GM21367 (cell line): ENCODE data around the gene FKRP.
"Not testable (repeated sequence)": the region's sequence is repeated elsewhere in the genome, so short reads cannot be mapped to it uniquely, and the experiment has no call there.

Experiments used
- ATAC-seq: cut with Tn5 transposase; IDR thresholded peaks from one replicate; pipeline ENCODE4 v1.9.1; 2021; ENCODE audit not compliant: unreplicated experiment

The FKRP gene, protein sequence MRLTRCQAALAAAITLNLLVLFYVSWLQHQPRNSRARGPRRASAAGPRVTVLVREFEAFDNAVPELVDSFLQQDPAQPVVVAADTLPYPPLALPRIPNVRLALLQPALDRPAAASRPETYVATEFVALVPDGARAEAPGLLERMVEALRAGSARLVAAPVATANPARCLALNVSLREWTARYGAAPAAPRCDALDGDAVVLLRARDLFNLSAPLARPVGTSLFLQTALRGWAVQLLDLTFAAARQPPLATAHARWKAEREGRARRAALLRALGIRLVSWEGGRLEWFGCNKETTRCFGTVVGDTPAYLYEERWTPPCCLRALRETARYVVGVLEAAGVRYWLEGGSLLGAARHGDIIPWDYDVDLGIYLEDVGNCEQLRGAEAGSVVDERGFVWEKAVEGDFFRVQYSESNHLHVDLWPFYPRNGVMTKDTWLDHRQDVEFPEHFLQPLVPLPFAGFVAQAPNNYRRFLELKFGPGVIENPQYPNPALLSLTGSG

GRCh38 chr19:46745521-46746280, at the start of gene FKRP:
FKRP (plus strand) TSS chr19:46746057; CDS start chr19:46755451, 9,394 bp downstream.
- ATAC-seq: no peak

- no peak for ATAC-seq
Observed at GRCh38 chr19:46696866-46697203, 49.0 kb upstream of the FKRP start.

GRCh38 chr19:46697204-46697960, 48.5 kb upstream of the FKRP start:
- ATAC-seq: no peak

GRCh38 chr19:46698395-46699321, 47.2 kb upstream of the FKRP start:
- ATAC-seq: no peak

DNA sequence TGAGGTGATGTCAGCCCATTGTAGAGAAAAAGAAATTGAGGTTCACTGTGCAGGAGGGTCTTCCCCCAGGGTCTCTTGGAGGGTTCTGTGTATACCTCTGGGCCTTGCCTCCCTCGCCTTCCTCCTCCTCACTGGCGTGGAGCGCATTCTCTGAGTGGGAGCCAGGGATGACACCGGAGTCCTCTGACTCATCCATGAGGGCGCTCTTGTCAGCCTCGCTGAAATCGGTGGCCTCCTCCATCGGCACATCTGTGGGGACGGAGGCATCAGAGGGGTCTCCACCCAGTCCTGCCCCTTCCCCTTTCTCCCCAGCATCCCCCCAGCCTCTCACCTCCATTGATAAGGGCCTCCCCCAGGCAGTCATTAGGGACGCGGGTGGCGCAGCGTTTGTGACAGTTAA, 45.2 kb upstream of the FKRP start:
- no peak for ATAC-seq

GRCh38 chr19:46704379-46705076, 41.3 kb upstream of the FKRP start:
- ATAC-seq: no peak

GRCh38 chr19:46710687-46711086, 35.2 kb upstream of the FKRP start:
- ATAC-seq: no peak

DNA sequence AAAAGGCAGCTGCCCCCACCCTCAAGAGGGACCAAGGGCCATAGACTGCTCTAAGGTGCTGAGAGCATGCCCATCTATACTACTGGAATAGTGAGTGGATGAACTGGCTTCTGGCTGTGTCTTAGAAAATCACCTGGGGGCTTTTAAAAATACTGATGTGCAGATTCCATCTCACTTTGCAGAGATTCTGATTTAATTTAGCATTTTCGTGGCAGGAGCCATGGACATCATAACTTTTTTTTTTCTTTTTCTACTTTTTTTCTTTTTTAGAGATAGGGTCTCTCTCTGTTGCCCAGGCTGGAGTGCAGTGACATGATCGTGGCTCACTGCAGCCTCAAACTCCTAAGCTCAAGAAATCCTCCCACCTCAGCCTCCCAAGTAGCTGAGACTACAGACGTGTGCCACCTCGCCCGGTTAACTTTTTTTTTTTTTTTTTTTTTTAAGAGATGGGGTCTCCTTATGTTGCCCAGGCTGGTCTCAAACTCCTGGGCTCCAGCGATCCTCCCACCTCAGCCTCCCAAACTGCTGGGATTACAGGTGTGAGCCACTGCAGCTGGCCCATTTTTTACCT, 33.0 kb upstream of the FKRP start:
- not testable (repeated sequence) for ATAC-seq

DNA sequence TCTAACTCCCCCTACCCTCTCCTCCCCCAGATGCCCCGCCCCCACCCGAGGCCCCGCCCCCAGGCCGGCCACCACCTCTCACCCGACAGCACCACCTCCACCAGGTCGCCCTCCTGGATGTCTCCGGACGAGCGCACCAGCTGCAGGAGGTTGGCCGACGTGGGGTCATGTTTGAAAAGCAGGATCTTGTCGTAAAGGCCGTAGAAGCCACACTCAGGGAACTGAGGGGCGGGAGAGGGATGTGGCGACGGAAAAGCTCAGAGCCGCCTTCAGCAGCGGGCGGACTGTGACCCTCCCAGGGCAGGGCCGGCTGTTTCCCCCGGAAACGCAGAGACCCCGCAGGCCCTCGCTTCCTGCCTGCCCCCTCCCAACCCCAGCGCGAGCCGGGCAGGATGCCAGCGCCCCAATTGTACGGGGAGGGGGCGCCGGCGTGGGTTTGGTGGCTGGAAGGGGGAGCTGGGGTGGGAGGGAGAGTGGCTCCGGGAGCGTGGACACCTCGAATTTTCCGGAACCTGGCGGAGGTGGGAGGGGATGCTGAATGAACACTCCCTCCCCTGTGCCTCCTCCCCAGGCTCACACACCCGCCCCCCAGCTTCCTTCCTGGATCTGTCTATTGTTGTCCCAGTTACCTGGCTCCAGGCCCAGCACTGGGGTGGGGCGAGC, 31.9 kb upstream of the FKRP start:
- ATAC-seq: no peak

GRCh38 chr19:46714444-46715106, 31.3 kb upstream of the FKRP start:
- no peak for ATAC-seq

GRCh38 chr19:46715620-46715974, 30.3 kb upstream of the FKRP start:
- ATAC-seq: no peak

GRCh38 chr19:46715975-46716671, 29.7 kb upstream of the FKRP start:
- ATAC-seq: no peak

DNA sequence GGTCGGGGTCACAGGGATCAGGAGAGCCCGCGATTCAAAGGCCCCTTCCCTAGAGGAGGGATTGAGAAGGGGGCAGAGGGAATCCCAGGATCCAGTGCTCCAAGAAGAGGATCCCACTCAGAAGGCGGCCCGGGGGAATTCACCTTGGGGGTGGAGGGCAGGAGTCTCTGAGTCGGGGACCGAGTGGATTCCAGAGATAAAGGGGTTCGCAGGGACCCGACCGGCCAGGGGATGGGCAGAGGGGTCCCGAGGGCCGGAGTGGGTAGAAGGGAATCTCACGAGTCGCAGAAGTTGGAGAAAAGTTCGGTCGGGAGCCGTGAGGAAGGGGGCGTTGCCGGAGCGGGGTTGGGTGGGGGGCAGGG, 29.2 kb upstream of the FKRP start:
- no peak for ATAC-seq

GRCh38 chr19:46717034-46717715, 28.7 kb upstream of the FKRP start, which contains the start of gene PRKD2:
PRKD2 (minus strand) TSS chr19:46717114; CDS start chr19:46716370, 744 bp downstream.
- ATAC-seq: no peak

- ATAC-seq: no peak
Observed at GRCh38 chr19:46717716-46718143, 28.1 kb upstream of the FKRP start.

DNA sequence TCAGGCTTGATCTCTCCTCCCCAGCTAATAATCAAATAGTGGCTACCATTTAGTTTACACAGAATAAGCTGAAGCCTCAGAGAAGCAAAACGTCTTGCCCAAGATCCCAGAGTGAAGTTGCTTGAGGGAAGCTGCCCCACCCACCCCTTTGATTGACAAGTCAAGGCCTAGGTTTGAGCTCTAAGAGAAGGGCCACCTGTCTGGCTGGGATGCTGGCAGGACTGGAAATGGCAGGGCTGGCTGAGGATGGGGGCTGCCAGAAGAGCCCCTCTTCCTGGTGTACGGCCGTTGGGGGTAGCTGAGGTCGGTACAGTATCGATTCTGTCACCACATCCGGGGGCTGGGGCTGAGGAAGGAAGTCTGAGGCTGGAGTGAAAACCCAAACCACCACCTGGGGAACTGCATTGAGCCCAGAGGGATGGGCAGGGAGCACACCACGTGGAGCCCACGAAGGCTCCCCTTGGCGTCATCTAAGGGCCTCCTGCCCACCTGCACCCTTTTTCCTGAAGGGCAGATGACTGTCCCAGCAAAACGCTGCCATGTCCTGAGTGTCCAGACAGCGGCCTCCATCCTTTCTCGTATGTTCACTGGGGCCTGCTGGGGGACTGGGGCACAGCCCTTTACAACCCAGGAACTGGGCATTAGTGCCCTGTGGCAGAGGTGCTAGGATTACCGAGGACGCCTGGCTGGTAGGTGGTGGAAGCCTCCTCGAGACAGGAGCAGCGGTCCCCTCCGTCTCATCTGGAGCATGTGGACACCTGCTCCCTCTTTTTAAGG, 27.5 kb upstream of the FKRP start:
- no peak for ATAC-seq
